IPS DF 4.7 (cell line): Measurements from ENCODE around the gene AGBL1.

Source experiments
- DNase-seq: peaks from one replicate; pipeline ENCODE4 v3.0.0-alpha.2; 2013; ENCODE audit warnings: low spot score; ENCODE audit errors: extremely low read depth

Gene AGBL1

DNA sequence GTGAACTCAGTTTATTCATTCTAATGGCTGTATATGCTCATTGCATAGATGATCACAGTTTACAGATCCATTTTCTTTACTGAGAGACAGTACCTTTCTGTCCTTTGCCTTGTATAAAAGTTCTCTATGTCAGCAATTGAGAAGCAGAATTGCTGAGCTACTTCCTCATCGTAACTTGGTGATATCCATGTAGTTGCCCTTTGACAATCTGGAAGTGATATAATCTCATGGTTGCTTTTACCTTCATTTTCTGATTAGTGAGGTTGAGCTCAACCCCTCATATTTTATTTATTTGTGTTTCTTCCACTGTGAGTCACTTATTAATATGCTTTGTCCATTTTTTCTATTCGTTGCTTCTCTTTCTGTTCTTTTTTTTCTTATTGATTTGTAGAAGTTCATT is 696.5 kb downstream of the AGBL1 start:
- DNase-seq, result no peak

DNA sequence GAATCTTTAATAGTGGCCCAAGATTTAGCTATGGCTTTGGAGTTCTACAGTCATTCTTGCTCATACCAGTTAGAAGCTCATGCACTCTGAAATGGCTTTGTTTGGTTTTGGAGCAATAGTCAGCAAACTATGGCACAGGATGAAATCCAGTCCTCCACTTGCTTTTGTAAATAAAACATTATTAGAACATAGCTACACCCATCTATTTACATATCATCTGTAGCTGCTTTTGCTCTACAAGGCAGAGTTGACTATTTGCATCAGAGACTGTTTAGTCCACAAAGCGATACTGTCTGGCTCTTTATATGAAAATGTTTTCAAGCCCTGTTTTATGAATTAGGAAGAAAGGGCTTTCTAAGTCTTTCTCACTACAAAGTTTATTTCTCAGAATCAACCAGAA is 716.9 kb downstream of the AGBL1 start:
- DNase-seq, result no peak

DNA sequence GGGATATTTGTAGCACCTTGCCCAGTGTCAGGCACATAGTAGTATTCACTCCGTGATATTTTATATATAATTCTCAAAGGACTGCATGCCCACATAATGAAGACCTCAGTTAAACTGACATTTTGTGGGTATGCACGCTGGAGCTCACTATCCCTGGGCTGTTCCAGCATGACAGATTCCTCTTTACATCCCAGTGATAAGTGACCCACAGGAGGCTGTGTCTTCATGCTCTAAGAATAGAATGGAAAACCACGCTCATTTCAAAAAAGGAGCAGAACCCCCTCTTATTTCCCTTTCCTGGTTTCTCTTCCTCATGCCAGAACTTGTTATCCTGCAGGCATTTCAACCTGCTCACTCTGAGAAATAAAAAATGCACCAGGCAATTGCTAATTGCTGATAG is 717.5 kb downstream of the AGBL1 start:
- DNase-seq, result no peak

DNA sequence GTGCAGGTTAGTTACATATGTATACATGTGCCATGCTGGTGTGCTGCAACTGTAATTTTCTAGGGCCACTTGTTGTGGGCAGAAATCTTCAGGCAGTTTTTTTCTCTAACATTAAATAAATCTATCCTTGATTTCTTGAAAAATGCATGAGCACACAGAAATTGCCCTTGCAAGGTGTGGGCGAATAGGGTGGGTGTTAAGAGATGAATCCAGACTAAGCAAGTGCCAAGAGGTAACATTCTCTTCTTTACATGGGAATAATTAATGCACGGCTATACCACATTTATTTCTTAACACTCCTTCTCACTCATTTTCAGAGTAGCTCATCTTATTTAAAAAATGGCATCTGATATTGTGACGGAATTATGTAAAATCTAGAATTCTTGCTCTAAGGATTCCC is 719.6 kb downstream of the AGBL1 start:
- DNase-seq, result no peak

DNA sequence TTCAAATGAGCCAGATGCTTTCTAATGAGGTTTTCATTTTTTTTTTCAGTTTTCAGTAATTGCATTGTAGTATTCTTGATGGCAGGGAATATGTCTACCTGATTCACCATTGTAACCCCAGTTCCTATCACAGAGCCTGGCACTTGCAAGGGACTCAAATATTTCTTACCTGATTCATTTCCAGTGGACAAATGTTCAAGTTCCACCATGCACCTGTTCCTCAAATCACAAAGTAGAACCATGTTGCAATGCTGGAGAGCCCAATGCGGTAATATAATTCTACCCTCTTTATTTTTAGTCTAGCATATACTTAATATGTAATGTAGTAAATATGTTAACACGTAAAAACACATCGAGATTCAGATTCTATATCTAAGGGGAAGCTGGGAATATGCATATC is 722.6 kb downstream of the AGBL1 start:
- DNase-seq, result no peak

DNA sequence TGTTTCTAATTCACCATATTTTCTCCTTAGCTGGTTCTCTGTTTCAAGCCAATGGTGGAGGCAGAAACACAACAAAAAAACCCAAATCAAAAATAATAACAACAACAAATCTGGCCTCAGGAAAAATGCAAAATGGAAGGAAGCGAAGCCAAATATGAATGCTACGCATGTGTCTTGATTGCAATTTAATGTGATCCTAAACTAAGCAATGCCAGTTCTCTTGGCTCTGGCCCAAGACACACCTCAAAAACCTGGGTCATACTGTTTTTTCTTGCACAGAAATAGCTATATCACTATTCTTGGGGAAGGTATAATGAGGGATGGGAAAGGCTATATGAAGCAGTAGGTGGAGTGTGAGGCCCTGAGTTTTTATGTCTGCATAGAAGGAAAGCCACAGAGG is 724.7 kb downstream of the AGBL1 start:
- DNase-seq, result no peak

DNA sequence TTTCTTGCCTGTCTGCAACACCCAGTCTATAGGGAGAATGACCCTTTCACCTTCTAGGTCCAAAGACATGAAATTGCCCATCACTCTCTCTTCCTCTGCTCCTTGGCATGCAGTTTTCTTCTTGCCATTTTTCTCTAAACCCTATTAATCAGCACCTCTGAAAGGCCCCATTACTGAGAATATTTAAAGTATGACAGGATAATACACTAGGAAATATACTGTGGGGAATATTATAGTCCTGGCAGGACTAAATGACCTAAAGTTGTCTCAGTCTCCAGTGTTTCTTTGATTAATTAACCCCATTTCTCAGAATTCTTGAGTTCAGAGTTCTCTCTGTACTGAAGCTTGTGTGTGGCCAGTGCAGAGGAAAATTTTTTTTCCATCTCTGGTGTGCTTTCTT is 730.7 kb downstream of the AGBL1 start:
- no peak for DNase-seq

DNA sequence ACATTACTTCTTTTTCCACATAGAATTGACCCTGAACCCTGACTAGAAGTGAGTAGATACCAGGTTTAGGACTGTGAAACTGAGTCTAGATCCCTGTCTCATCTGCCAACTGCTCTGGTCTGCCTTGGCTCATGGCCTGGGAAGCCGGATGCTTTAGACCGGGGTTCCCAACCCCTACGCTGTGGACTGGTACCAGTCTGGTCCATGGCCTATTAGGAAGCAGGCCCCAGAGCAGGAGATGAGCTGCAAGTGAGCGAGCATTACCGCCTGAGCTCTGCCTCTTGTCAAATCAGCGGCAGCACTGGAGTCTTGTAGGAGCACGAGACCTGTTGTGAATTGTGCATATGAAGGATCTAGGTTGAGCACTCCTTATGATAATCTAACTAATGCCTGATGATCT is 734.2 kb downstream of the AGBL1 start:
- DNase-seq, result no peak

DNA sequence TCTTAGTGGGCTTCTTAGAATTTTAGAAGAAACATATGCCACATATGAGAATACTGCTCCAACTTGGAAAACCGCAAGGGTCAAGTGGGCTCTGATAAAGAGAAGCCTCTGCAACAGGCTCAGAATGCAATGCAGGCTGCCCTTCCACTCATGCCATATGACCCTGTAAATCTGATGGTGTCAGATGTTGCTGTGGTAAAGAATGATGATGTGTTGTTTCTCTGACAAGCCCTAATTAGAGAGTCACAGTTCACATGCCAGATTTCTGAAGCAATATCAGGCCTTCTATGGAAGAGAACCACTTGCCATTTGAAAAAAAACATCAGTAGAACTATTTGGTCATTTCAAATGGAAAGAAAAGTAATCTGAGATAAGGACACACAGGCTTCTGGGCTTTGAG is 749.6 kb downstream of the AGBL1 start:
- DNase-seq, result no peak

DNA sequence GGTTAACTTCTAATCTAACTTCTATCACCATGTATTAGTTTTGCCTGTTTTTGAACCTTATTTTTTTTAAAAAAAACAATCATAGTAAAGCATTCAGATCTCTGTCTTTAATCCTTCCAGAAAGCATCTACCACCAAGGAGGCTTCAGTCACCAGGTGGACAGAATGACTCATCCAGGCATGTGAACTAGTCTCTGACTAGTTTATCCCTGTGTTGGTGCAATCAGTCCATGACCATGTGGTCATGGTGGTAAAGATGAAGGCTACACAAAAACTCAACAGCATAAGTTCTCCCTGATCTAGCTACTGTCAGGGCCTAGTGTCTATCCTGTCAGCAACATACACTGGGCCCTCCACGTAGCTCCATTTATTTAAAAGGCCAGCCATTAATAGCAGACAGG is 750.6 kb downstream of the AGBL1 start:
- DNase-seq, result no peak

DNA sequence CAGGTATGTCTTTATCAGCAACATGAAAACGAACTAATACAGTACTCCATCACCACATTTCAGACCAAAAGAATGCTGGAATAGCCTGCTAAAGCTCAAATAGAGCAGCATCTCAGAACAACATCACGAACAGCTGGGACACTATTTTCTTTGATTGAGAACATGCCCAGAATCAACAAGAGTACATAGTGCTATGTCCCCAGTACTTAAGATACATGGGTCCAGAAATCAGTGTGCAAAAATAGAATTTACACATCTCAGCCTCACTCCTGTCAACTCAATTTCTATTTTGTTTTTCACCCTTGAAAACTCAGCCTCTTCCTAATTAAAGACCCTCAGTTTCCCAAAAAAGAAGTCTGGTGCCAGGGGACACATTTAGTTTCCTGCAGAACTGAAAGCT is 753.9 kb downstream of the AGBL1 start:
- no peak for DNase-seq

DNA sequence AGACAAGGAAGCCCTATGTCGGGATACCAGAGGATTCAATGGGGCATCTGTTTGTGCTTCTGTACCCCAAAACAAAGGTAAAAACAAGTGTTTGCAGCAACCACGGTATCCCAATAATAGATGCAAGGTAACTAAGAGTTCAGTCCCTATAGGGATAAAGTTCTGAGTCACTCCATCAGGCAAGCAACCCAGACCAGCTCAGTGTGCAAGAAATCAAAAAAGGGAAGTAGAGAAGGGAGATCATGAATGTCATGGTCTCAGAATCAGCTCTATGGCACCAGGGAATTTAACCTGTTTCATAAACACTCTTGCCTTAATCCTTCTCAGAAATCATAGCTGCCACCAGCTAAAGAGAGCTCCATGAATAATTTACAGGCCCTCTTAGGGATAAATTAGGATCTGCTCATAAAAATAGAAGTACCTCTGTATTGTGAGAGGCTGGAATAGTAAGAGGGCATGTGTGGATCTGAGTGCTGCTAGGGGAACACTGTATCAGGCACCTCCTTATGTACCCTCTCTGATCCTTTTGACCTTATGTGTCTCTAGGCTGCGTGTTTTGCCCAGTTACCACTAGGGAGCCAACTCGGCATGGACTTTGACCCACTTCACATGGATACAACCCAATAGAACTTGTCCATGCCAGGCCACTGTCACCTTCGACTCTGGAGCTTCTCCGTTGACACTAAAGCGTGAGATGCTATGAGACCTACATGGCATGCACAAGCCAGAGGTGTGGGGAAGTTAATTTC is 754.6 kb downstream of the AGBL1 start:
- no peak for DNase-seq

DNA sequence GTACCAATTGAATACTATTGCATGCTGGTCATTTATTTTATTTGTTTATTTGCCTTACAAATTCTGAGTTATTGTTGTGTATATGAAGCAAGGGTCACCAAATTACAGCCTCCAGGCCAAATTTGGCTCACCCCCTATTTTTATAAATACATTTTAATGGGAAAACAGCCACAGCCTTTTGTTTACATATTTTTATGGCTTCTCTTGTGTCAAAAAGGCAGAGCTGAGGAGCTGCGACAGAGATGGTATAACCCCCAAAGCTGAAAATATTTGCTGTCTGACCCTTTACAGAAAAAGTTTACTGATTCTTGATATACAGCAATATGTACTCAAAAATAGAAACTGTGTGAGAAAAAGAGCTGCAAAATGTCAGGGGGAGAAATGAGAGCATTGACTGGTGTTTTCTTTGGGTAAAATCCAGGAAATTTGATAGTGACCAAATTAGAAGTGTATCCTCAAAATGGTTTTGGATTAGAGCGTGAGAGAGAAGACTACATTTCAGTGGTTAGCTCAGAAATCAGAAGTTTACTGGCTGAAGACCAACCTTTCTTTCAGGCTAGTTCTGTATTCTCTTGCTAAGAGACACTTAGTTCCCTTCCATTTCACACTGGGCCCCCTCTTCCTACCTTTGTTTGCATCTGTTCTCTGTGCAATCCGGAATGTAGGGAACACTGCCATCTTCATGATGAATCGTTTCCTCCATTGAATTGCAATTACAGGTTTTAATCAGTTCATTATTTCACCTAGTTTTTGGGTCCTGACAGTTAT is 757.8 kb downstream of the AGBL1 start:
- DNase-seq, result no peak

DNA sequence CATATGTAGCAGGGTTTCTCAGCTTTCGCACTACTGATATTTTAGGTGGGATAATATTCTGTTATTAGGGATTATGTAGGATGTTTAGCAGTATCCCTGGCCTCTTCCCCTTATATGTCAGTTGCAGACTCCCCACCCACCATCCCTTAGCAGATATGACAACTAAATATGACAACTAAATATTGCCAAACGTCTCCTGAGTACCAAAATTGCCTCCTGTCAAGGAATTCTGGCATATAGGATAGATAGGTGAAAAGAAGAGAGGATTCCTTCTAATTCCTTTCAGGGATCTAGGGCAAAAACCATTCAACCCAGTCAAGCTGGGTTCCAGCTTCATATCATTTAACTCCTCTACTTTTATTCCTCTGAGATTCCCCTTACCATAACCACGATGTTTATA is 759.8 kb downstream of the AGBL1 start:
- no peak for DNase-seq

DNA sequence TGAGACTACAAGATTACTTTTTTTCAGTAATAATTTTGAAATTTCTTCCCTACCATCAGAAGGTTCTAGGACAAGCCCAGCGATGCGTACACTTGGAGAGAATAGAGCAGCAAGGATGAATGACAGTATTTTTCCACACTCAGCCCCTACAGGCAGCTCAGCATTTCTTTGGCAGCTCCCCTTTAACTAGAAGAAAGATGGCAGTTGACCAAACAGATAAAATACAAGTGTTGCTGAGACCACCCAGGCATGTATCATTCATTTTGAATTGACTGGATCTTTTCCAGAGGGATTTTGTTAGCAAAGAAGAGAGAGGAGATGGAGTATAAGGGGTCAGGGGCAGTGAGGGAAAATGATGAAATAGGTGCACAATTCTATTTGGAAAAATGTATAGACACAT is 761.3 kb downstream of the AGBL1 start:
- DNase-seq, result no peak

DNA sequence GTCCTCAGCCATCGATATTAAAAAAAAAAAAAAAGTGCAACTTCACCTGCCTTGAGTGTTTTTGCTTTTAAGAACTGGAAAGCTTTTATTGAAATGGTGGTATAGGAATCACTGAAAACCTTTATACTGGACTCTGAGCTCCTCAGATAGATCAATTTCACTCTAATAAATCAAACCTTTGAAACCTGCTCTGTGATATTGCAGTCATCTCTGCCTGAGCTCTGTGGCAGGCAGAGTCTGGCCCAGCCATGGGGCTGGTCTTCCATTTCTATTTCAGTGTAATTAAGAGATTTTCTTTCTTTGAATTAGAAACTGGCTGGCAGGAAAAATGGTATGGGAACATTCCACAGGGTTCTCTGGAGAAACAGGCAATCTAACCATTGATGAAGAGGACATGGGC is 762.5 kb downstream of the AGBL1 start:
- no peak for DNase-seq

DNA sequence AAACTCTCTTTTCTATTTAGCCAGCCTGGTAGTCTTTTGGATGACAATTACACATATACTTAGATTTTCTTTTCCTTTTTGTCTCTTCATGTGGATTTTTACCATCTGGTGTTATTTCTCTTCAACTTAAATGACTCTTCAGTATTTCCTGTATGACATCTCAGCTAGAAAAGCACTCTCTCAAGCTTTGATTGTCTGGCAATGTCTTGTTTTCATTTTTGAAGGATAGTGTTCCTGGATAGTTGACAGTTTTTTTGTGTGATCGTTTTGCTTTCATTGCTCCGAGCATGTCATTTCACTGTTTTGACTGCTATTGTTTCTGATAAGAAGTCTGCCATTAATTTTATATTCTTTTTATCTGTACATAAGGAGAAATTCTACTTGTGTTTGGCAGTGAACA is 766.4 kb downstream of the AGBL1 start:
- DNase-seq, result no peak

DNA sequence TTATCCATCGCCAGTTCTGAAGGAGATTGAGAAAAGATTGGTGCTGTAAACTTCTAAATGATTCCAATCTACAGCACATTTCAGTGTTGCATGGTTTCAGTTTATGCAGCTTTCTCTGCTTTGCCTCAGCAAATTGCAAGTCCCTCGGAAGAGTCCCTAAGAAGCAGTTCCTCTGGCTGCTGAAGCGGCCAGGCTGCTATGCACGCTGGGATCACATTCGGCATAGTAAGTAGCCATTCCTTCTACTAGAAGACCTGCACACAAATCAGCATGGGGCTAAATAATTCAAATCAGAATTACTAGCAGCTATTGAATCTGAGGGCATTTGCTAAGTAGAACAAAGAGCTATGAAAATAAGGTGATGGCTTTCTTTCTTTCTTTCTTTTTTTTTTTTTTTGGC is 769.5 kb downstream of the AGBL1 start:
- DNase-seq, result no peak

DNA sequence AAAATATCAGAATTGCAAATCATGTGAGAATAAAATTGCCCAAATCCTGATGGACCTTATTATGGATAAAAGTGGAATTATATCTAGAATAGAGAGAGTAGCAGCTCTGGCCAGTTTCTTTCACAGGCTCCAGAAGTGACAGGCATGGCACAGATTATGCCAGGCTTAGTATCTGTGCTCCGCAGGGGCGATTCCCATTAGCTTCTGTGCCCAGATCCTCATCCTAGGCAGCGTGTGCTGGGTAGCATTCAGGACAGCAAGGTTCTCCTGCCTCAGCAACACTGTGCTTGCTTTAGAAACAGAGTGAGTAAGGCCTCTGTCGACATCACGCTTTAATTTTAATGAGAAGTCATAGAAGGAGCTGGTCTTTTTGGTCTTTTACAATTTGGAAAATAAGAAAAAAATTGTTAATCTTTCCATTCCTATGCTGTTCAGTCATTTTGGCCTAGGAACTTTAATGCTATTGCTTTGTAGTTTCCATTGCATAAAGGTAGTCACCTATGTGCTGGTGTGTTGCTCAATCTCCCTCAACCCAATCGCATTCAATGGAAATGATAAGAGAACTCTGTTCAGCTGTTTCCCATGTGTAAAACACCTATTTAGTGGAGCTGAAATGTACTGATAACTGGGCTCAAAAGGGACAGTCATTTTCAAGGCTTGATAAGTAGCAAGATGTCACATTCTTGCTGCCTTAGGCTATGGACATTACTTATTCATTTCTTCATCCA is 770.1 kb downstream of the AGBL1 start:
- no peak for DNase-seq

DNA sequence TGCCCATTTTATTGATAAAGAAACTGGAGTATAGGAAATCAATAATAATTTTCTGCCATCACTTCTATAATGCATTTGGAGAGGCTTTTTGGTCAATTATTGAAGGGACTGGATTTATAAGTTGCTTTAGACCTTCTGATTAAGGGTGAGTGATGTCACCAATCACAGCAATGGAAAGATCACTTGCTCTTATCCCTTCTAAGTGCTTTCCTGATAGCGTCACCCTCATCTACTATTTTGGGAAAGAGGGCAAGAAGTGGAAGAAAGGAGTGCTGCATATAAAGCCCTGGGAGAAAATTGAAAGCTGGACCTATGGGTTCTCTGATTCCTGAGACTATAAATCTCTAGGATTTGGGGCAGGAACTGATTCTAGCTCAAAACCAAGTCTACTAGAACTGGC is 771.3 kb downstream of the AGBL1 start:
- DNase-seq, result no peak

DNA sequence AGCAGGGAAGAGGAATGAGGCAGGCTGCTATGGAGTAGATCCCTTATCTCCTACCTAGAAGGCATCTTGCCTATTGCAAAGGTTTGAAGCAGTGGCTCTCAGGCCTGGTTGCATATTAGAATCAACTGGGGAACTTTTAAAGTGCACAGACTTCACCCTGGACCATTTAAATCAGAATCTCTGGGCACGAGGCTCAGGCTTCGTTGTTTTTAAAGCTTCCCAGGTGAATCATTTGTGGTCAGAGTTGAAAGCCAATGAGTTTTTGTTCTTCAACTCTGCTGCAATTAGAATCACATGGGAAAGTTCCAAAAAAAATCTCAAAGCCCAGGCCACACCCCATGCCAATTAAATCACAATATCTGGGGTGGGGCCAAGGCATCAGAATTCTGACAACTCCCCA is 773.1 kb downstream of the AGBL1 start:
- DNase-seq, result no peak

DNA sequence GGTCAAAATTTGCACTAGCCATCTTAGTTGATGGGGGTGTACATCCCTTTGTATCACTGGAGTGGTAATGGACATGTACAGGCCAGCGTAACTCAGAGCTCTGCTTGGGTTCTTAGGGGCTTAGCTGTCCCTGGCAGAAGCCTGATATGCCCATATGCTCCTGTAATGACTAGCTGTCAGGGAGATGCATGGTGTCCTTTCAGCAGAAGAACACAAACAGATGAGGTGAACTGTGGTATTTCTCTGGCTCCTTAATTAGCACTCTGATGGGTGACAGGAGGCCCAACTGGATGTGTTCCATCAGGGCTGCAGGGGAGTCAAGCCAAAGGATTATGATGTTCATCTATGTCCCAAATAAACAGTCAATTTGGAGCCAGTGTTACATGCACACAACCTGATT is 774.5 kb downstream of the AGBL1 start:
- no peak for DNase-seq
